Smooth muscle cell of the brain vasculature (primary cell): Measurements from ENCODE around the gene XIRP2.

Experiments
- DNase-seq: peaks from one replicate; pipeline ENCODE4 v3.0.0-alpha.2; 2012; ENCODE audit warnings: low read depth, low spot score

XIRP2 gene

DNA sequence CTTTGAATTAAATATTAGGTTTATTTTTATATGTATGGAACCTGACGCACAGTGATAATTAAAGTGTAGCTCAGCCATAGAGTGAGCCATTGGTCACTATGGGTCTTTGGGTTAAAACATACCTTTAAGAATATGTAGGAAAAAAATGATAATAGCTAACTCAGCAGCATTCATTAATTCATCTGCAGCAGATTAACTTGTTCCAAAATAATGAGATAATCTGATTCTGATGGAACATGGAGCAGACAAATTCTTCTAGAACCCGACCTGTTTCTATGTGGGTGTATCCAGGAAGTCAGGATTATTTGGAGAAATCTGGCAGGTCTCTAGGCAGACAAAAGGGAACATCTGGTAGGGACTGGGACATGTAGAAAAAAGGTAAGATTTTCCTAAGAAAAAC, at the start of gene XIRP2:
XIRP2 (plus strand) TSS at position 301 of the 400 bp plus-strand sequence. CDS start 15,003 bp downstream, outside the sequence.
- DNase-seq, result no peak

DNA sequence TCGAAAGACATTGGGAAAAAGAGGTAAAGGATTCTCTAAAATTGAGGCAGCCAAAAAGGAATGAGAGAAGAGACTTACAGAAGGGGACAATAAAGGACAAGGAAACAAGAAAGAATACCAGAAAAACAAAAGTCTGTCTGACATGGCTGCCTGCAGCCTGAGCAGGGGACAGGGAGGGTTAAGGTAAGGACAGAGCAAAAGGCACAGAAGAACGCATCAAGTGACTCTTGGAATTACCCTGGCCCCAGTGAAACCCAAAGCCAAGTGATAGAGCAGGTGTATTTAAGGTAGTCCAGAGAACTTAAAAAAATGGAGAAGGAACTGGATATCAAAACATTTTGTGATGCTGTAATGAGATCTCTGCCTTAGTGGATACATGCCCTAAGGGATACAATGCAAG, 47.1 kb upstream of the XIRP2 start:
- DNase-seq, result no peak

- no peak for DNase-seq
Observed at GRCh38 chr2:166841679-166842078, 46.6 kb upstream of the XIRP2 start.

DNA sequence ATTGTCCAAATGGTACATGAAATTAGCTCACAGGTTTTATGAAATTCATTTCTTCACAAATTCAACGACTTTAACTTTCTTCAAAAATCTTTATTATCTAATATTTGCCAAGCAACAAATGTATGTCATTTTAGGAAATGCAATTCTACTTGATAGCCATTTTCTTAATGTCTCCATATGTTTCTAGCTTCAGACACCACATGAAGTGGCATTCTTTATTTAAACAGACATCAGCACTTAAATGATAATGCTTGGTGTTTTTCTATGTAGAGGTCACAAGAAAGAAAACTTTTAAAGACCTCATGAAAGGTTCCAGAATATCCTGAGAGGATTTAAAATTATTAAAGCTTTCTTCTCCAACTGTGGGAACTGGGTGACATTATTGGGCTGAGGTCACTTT, 44.2 kb upstream of the XIRP2 start:
- DNase-seq, result no peak

- DNase-seq, result no peak
Observed at GRCh38 chr2:166862468-166863132, 25.7 kb upstream of the XIRP2 start.

GRCh38 chr2:166867874-166868514, 20.3 kb upstream of the XIRP2 start:
- no peak for DNase-seq

DNA sequence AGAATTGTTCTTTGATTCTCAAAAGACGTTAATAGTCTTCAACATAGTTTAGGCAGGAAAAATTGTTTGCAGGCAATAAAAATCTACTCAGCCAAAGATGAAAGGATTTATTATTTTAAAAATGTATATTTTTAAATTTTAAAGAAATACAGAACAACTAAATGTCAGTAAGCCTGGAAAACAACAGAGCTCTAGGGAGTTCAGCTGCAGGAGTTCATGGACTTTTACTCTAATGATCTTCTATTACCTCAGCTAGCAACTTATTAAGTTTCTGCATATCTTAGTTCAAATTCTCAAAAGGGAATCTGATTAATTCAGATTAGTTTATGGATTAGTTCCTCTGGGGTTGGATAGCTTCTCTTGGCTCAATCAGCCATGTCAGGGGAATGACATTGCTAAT, 17.9 kb upstream of the XIRP2 start:
- no peak for DNase-seq

DNA sequence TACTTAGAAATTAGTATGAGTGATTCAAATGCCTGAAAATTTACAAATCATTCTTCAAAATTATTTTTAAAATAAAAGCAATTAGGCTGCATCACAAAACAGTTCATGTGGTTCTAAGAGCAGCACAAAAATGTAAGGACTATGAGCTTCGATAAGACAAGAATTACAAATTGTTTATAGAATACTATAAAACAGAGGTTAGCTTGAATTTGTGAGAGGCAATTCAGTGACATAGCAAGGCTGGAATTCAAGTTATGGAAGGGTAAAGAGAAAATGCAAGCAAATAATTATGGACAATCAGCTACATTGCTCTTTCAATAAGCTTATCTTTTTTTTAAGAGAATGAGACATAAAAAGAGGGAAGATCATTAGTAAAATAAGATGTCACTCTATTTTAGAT, 7.1 kb upstream of the XIRP2 start:
- DNase-seq, result no peak

DNA sequence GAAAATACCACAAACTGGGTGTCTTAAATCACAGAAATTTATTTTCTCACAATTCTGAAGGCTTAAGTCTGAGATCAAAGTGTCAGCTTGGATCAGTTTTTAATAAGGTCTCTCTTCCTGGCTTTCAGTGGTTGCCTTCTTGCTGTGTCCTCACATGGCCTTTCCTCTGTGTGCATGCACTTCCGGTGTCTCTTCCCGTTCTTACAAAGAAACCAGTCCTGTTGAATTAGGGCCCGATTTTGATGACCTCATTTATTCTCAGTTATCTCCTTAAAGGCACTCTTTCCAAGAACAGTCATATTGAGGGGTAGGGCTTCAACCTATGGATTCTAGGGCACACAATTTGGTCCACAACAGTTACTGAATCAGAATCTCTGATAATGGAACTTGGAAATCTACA, 5.4 kb upstream of the XIRP2 start:
- no peak for DNase-seq

DNA sequence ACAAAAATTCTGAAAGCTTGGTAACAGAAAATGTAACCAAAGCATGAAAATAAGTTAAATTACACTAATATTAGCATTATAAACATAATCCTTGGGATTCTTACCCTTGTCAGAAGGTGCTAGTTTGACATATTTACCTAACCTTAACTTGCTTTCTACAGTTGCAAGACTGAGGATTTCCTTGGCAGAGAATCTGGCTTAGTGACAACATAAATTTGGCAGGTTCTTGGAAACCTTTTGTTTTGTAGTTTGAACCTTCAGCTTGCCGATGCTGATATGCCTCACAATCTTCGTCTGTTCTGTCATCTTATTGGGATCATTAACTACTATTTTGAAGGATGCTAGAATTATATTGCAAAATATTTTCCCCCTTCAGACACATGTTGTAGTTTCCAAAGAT, 3.4 kb downstream of the XIRP2 start:
- no peak for DNase-seq

DNA sequence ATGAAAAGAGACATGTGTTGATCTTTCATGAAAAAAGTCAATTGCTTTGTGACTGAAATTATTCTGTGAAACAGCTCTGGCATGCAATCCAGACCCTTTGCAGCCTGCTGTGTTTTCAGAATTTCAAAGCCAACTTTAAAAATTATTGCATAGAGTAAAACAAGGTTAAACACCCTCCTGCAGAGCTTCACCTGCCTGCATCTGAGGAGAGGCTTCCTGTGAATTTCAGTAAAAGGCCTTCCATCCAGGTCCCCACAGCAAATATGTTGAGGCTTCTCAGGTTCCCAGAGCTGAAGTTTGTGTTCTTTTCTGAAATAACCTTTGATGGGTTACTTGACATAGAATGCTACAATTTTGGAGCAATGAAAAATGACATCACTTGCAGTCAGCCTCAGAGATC, 4.1 kb downstream of the XIRP2 start:
- DNase-seq, result no peak

- DNase-seq, result no peak
Observed at GRCh38 chr2:166895243-166895642, 7.0 kb downstream of the XIRP2 start.

- DNase-seq, result no peak
Observed at GRCh38 chr2:166897666-166898065, 9.4 kb downstream of the XIRP2 start.

DNA sequence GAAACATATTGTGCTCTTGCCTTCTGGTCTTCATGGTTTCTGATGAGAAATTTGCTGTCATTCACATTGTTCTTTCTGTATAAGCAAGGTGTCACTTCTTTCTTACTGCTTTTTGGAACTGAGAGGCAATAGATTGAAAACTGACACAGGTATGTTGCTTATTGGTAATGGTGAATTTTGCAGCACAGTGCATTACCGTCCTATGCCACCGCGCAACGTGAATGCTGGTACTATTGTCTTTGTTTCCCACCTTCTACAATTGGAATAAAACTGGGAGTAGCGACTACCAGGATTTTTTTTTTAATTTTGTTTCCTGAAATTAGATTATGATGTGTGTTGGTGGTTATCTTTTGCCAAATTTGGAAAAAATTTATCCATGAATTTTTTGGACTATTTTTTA, 11.4 kb downstream of the XIRP2 start:
- DNase-seq, result no peak

GRCh38 chr2:166900700-166901099, 12.4 kb downstream of the XIRP2 start:
- no peak for DNase-seq

- no peak for DNase-seq
Observed at GRCh38 chr2:166901336-166901735, 13.1 kb downstream of the XIRP2 start.

GRCh38 chr2:166916987-166917386, 28.7 kb downstream of the XIRP2 start:
- DNase-seq, result no peak

- peak; percentile 49 for DNase-seq
Observed at GRCh38 chr2:166917415-166917814, 29.1 kb downstream of the XIRP2 start.

DNA sequence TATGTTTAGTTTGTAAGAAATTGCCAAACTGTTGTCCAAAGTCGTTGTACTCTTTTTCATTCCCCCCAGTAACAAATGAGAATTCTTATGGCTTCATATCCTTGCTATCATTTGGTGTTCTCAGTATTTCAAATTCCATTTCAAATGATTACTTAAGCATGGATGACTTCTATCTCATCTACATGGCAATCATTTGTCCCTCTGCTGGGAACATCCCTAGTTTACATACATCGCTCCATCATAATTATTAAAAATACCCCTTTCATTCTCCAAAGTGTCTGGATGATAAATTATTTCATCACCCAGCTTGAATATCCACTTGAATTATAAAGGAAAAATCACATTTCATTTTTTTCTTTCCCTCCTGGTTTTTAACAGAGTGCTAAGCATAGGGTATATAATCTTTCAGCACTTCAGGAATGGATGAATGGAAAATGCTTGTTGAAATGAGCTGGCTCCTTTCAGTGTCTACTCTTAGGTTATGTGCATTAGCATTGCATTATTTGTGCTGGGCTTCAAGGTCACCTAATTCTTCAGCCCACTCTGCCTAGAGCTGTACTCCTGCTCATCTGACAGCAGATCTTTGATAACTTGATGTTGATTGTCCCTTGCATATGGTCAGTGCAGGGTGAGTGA, 33.1 kb downstream of the XIRP2 start:
- DNase-seq, result no peak

DNA sequence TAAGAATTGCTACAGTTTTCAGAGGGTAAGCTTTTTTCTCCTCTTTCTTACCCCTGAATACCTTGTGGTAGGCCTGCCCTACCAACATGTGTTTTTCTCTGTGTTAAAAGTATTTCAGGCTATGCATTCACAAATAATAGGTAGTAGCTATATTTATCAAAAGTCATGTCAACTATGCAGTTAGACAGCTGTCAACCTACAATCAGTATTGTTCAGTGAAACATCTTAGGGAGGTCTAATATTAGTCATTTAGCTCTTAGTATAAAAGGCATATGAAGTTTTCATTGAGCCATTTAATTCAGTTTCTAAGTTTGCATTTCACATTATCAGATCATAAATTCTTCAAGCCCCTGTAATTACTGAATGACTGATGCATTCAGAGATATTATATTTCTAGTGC, 36.7 kb downstream of the XIRP2 start:
- no peak for DNase-seq

DNA sequence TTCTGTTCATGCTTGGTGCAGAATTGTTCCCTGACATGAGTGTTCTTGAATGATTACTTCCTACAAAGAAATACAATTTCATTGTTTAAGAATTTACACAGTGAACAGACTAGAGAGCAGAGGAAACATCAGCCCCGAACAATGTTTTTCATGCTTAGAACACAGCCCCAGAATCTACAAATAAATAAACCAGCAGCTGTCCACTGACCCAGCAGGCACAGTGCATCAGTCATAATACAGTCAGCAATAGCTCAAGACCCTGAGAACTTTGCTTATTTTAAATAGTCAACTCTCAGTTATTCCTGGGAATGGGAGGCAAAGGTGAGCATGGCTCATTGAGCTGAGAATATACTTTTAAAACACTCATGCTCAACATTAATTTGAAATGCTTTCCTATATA, 38.4 kb downstream of the XIRP2 start:
- DNase-seq, result peak; percentile 64

DNA sequence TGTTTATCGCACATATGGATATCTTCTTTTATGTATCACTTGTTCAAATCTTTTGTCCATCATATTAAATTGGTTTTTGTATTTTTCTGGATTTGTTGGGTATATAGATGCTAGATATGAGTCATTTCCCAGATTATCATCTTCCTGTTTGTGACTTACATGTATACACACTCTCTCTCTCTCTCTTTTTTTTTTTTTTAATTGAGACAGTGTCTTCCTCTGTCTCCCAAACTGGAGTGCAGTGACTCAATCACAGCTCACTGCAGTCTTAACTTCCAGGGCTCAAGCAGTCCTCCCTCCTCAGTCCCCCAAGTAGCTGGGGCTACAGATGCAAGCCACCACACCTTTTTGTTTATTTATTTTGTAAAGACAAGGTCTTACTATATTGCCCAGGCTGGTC, 43.8 kb downstream of the XIRP2 start:
- no peak for DNase-seq

- DNase-seq, result no peak
Observed at GRCh38 chr2:166934817-166935216, 46.5 kb downstream of the XIRP2 start.
